Thymus (tissue), 11 donors: Measurements from ENCODE around the gene SNX18. TPM values are rescaled to one million over a fixed set of nuclear protein-coding genes. Genes with fewer than 3 reads are reported as not detected.

Experiments used
- DNase-seq, 9 donors: peaks; one replicate each; pipeline ENCODE4 v3.0.0-alpha.2; 2013; ENCODE audit warnings: low spot score in 9 of 9, low read depth in 6 of 9, missing footprints in 1 of 9
- H3K27ac ChIP-seq, 2 donors: one replicate each; pipeline ENCODE4 v1.5.1; 2013; ENCODE audit warnings: control low read depth in 1 of 2, low read depth in 1 of 2, low read length in 1 of 2, mild to moderate bottlenecking in 1 of 2, moderate library complexity in 1 of 2
- H3K27me3 ChIP-seq, 2 donors: one replicate each; pipeline ENCODE4 v1.5.1; 2013; ENCODE audit warnings: low read length in 1 of 2; ENCODE audit not compliant: control insufficient read depth in 2 of 2, insufficient read depth in 1 of 2
- H3K36me3 ChIP-seq, 2 donors: one replicate each; pipeline ENCODE4 v1.5.1; 2013; ENCODE audit warnings: low read length in 1 of 2, mild to moderate bottlenecking in 1 of 2, moderate library complexity in 1 of 2; ENCODE audit not compliant: control insufficient read depth in 2 of 2, insufficient read depth in 2 of 2
- H3K4me1 ChIP-seq, 2 donors: one replicate each; pipeline ENCODE4 v1.5.1; 2013; ENCODE audit warnings: low read length in 2 of 2; ENCODE audit not compliant: control insufficient read depth in 2 of 2, insufficient read depth in 2 of 2
- H3K4me3 ChIP-seq, 2 donors: one replicate each; pipeline ENCODE4 v1.5.1; 2013; ENCODE audit warnings: low read length in 2 of 2, control low read depth in 1 of 2, mild to moderate bottlenecking in 1 of 2
- H3K9me3 ChIP-seq, 2 donors: one replicate each; pipeline ENCODE4 v1.5.1; 2013; ENCODE audit warnings: low read length in 1 of 2, mild to moderate bottlenecking in 1 of 2; ENCODE audit not compliant: control insufficient read depth in 2 of 2, insufficient read depth in 1 of 2
- polyA plus RNA-seq: library from polyadenylated mRNA; stranded (reverse); fragments of 200-250 nt; gene quantifications from one replicate; pipeline ENCODE4 v1.2.3, GENCODE V29; 2013
- total RNA-seq: library from RNA; stranded (reverse); fragments of 120-200 nt; gene quantifications from one replicate; pipeline ENCODE4 v1.2.4, GENCODE V29; 2013
- donor health status: healthy.

Gene SNX18
- total and polyA plus RNA-seq, 2 donors = 7.8 to 8.5 TPM

DNA sequence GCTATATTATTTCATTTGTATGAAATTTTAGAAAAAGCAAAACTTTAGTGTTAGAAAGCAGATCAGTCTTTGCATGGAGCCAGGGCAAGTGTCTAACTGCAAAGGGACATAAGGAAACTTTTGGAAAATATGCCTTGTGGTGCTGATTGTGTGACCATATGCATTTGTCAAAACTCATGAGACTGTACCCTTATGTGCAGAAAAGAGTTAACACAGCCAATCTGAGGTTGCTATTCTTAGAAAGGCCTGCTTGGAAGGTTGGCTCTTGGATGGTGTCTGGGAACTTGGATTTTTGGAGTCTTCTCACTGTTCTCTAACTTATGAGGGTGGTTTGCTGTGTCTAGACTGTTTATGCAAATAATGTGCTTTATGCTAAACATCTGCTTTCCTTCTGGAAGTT lies 76.6 kb downstream of the SNX18 start:
- no peak for DNase-seq
- no peaks in the 10 kb centered on the region for H3K27me3 ChIP-seq

DNA sequence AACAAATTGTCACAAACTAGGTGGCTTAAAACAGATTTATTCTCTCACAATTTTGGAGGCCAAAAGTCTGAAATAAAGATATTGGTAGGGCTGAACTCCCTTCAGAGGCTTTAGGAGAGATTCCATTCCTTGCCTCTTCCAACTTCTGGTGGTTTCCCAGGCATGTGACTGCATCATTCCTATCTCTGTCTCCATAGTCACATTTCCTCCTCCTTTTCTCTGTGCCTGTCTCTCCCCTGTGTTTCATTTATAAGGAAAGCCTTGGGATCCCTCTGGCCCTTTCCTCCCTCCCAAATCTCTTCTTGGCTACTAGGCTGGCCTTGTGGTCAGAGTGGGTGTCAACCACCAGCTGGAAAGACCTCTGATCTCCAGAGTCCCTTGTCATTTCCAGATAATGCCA lies 78.2 kb downstream of the SNX18 start:
- no peaks in the 10 kb centered on the region for H3K27me3 ChIP-seq
- no peak overlapping the region for H3K27ac ChIP-seq
- H3K9me3 ChIP-seq = no peaks in the 10 kb centered on the region
- no peaks in the 10 kb centered on the region for H3K4me1 ChIP-seq
- no peak overlapping the region for H3K4me3 ChIP-seq
- H3K36me3 ChIP-seq = no peaks in the 10 kb centered on the region
- no peak for DNase-seq

More for the DNA sequence above, 76.6 kb downstream of the SNX18 start:
- Histone ChIP-seq H3K36me3 (no peaks in the 10 kb centered on the region), H3K27ac (no peak overlapping the region), H3K4me1 (no peaks in the 10 kb centered on the region), H3K4me3 (no peak overlapping the region), H3K9me3 (no peaks in the 10 kb centered on the region)

Other genes starting within 250 kb of the SNX18 start
- gene ARL15, start 207.2 kb upstream of the SNX18 start, total RNA-seq = 23.1 TPM
- gene ARL15, start 207.2 kb upstream of the SNX18 start, polyA plus RNA-seq = 26.4 TPM
- 0.94 TPM for gene HSPB3, start 62.1 kb upstream of the SNX18 start, total RNA-seq
- gene HSPB3, start 62.1 kb upstream of the SNX18 start, polyA plus RNA-seq = 0.87 TPM